Measurements from ENCODE around the gene ARHGEF2.

Gene ARHGEF2

DNA sequence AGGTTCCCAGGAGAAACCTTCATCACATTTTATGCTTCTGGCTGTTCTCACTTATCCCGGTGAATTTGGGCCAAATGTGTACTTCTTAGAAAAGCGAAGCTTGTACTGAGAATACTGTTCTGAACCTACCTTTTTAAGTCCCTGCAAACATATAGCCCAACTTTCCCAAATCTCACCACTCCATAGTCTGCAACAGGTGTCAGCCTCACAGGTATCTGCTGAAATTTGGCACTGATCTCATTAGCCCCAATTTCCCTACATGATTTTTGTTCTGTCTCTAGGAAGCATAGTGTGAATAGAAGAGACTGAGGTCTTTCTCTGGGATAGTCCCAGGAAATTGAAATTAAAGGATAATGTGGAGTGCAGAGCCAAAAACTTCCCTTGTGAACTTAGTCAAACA, 78.7 kb downstream of the ARHGEF2 start:
- no peak overlapping the region for H3K9ac ChIP-seq
- no peak overlapping the region for H3K4me2 ChIP-seq
- H3K79me2 ChIP-seq (ENCODE audit: insufficient read depth, low read depth), result no peaks in the 10 kb centered on the region
- no peak overlapping the region for H3K27ac ChIP-seq
- H3K36me3 ChIP-seq (ENCODE audit: insufficient read depth), result peaks cover 6% of the 10 kb centered on the region; the same call in 1 of the 2 replicates
- TF ChIP-seq, protein P1, sequence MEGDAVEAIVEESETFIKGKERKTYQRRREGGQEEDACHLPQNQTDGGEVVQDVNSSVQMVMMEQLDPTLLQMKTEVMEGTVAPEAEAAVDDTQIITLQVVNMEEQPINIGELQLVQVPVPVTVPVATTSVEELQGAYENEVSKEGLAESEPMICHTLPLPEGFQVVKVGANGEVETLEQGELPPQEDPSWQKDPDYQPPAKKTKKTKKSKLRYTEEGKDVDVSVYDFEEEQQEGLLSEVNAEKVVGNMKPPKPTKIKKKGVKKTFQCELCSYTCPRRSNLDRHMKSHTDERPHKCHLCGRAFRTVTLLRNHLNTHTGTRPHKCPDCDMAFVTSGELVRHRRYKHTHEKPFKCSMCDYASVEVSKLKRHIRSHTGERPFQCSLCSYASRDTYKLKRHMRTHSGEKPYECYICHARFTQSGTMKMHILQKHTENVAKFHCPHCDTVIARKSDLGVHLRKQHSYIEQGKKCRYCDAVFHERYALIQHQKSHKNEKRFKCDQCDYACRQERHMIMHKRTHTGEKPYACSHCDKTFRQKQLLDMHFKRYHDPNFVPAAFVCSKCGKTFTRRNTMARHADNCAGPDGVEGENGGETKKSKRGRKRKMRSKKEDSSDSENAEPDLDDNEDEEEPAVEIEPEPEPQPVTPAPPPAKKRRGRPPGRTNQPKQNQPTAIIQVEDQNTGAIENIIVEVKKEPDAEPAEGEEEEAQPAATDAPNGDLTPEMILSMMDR (conservative IDR thresholded peaks at IDR 0.05; ENCODE audit: low read depth, low read length), result no peak
- H2AFZ ChIP-seq (ENCODE audit: low read depth), result no peak overlapping the region
- H3K4me1 ChIP-seq (ENCODE audit: low read depth, poor library complexity, severe bottlenecking), result no peaks in the 10 kb centered on the region
- H4K20me1 ChIP-seq (ENCODE audit: insufficient read depth), result no peaks in the 10 kb centered on the region
- H3K27me3 ChIP-seq (ENCODE audit: insufficient read depth, low read depth), result no peaks in the 10 kb centered on the region
- H3K4me3 ChIP-seq (IDR thresholded peaks at IDR 0.05; ENCODE audit: insufficient read depth, low read depth, low read length), result no peak overlapping the region

DNA sequence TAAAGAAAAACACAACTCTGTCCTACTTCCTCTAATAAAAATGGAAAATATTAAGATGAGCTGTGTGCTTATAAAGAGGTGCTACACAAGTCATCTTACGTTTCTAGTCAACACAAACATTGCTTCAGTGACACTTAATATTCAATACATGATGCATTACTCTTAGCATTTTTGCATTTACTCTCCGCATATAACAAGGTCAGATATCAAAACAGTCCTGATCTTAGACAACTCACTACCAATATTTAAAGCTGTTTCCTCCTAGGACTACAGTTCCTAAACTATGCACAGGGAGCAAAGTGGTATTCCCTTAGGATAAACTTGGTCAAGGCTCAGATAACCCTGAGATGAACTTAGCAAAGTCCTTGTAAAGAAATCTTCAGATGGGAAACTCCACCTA, 79.5 kb downstream of the ARHGEF2 start:
- no peaks in the 10 kb centered on the region for H3K4me1 ChIP-seq (ENCODE audit: low read depth, poor library complexity, severe bottlenecking)
- TF ChIP-seq, protein P1 (conservative IDR thresholded peaks at IDR 0.05; ENCODE audit: low read depth, low read length), result no peak
- no peaks in the 10 kb centered on the region for H3K27me3 ChIP-seq (ENCODE audit: insufficient read depth, low read depth)
- no peak overlapping the region for H2AFZ ChIP-seq (ENCODE audit: low read depth)
- H3K9ac ChIP-seq, result no peak overlapping the region
- H4K20me1 ChIP-seq (ENCODE audit: insufficient read depth), result no peaks in the 10 kb centered on the region
- no peak overlapping the region for H3K4me2 ChIP-seq
- H3K27ac ChIP-seq, result no peak overlapping the region
- no peaks in the 10 kb centered on the region for H3K79me2 ChIP-seq (ENCODE audit: insufficient read depth, low read depth)
- peaks cover 6% of the 10 kb centered on the region; the same call in 1 of the 2 replicates for H3K36me3 ChIP-seq (ENCODE audit: insufficient read depth)
- H3K4me3 ChIP-seq (IDR thresholded peaks at IDR 0.05; ENCODE audit: insufficient read depth, low read depth, low read length), result no peak overlapping the region

DNA sequence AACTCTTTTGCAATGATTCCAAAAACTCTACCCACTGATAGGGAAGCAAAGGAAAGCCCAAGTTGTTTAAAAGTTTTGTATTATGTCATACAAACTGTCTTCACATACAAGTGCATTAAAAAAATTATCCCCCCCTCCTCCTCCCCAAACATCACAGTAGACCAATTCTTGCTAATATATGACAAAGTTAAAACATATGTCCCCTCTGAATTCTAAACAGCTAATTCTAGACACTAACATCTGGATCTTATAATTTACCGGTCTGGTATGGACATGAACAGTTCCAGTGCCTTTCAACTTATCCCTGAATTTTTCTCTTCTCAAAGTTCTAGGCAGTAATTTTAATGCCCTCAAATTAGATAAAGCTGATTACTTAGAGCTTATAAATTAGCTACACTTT, 80.6 kb downstream of the ARHGEF2 start:
- H3K27ac ChIP-seq, result no peak overlapping the region
- no peak overlapping the region for H3K4me3 ChIP-seq (IDR thresholded peaks at IDR 0.05; ENCODE audit: insufficient read depth, low read depth, low read length)
- H3K4me1 ChIP-seq (ENCODE audit: low read depth, poor library complexity, severe bottlenecking), result no peaks in the 10 kb centered on the region
- H3K79me2 ChIP-seq (ENCODE audit: insufficient read depth, low read depth), result no peaks in the 10 kb centered on the region
- H3K9ac ChIP-seq, result no peak overlapping the region
- H4K20me1 ChIP-seq (ENCODE audit: insufficient read depth), result no peaks in the 10 kb centered on the region
- no peak overlapping the region for H3K4me2 ChIP-seq
- H2AFZ ChIP-seq (ENCODE audit: low read depth), result no peak overlapping the region
- TF ChIP-seq, protein P1 (conservative IDR thresholded peaks at IDR 0.05; ENCODE audit: low read depth, low read length), result no peak
- H3K27me3 ChIP-seq (ENCODE audit: insufficient read depth, low read depth), result no peaks in the 10 kb centered on the region
- peaks cover 6% of the 10 kb centered on the region; the same call in 1 of the 2 replicates for H3K36me3 ChIP-seq (ENCODE audit: insufficient read depth)

Measured in KMS-11 (cell line).